H1 (cell line): ENCODE measurements around the gene NGEF. TPM values are rescaled to one million over a fixed set of nuclear protein-coding genes. Genes with fewer than 3 reads are reported as not detected.

ENCODE experiments used
- CTCF ChIA-PET: fragments of 300-600 bp; sonication (Branson Sonifier 250); formaldehyde crosslinking; loops from one replicate; lab custom pipeline; 2021; ENCODE audit not compliant: partially characterized antibody; lab: Charles Lee
- POLR2A ChIA-PET: fragments of 300-600 bp; sonication (Branson Sonifier 250); formaldehyde crosslinking; loops from one replicate; lab custom pipeline; 2021; ENCODE audit warnings: inconsistent platforms; ENCODE audit not compliant: partially characterized antibody; lab: Charles Lee
- DNase-seq, 2 experiments: peaks; one replicate each; pipeline versions ENCODE4 v3.0.0 to v3.0.0-alpha.2; 2010 to 2022; ENCODE audit warnings: low spot score in 2 of 2, low read depth in 1 of 2, mixed read lengths in 1 of 2
- FAIRE-seq: peaks from 2 replicates; lab custom pipeline; 2011; peaks lifted over from hg19 to GRCh38; lab: Jason Lieb, UNC
- H2AFZ ChIP-seq: 2 replicates; pipeline ENCODE4 v1.8.1; 2012; ENCODE audit warnings: low read length, inconsistent platforms
- H2AK5ac ChIP-seq: 2 replicates; pipeline ENCODE4 v1.6.1; 2013; ENCODE audit warnings: low read depth, low read length
- H2BK120ac ChIP-seq: replicated peaks from 2 replicates; pipeline ENCODE3; 2013; ENCODE audit warnings: low read depth, low read length, inconsistent platforms
- H2BK12ac ChIP-seq: 2 replicates; pipeline ENCODE4 v1.6.1; 2013; ENCODE audit warnings: low read depth, low read length
- H2BK15ac ChIP-seq: 2 replicates; pipeline ENCODE4 v1.6.1; 2013; ENCODE audit warnings: low read length
- H2BK20ac ChIP-seq: 2 replicates; pipeline ENCODE4 v1.6.1; 2013; ENCODE audit warnings: low read length
- H2BK5ac ChIP-seq: 2 replicates; pipeline ENCODE4 v1.6.1; 2013; ENCODE audit warnings: low read depth, low read length
- H3K14ac ChIP-seq: 2 replicates; pipeline ENCODE4 v1.6.1; 2013; ENCODE audit warnings: inconsistent platforms; ENCODE audit not compliant: insufficient read length
- H3K18ac ChIP-seq: 2 replicates; pipeline ENCODE4 v1.6.1; 2013; ENCODE audit warnings: low read length; ENCODE audit errors: extremely low read depth
- H3K23ac ChIP-seq: 2 replicates; pipeline ENCODE4 v1.6.1; 2013; ENCODE audit warnings: inconsistent platforms; ENCODE audit not compliant: insufficient read length
- H3K23me2 ChIP-seq: 2 replicates; pipeline ENCODE4 v1.6.1; 2013; ENCODE audit warnings: low read depth, low read length
- H3K27ac ChIP-seq: 2 replicates; pipeline ENCODE4 v1.6.1; 2011; ENCODE audit warnings: low read depth, low read length, inconsistent platforms
- H3K27me3 ChIP-seq, 4 experiments: replicated peaks in 1 of 4; 1 replicate in 1 of 4; 2 replicates in 3 of 4; pipeline versions ENCODE4 v1.6.1 to v1.8.1; 2011 to 2013; ENCODE audit warnings: low read length in 3 of 4, mild to moderate bottlenecking in 3 of 4, inconsistent platforms in 2 of 4, mixed read lengths in 2 of 4, moderate library complexity in 1 of 4; ENCODE audit not compliant: control insufficient read depth in 3 of 4, insufficient read depth in 3 of 4; ENCODE audit errors: extremely low read depth in 1 of 4
- H3K36me3 ChIP-seq, 4 experiments: 2 replicates each; pipeline versions ENCODE4 v1.6.1 to v1.8.1; 2011 to 2013; ENCODE audit warnings: mild to moderate bottlenecking in 4 of 4, low read length in 3 of 4, moderate library complexity in 2 of 4, control low read depth in 1 of 4, inconsistent platforms in 1 of 4; ENCODE audit not compliant: insufficient read depth in 4 of 4, control insufficient read depth in 2 of 4
- H3K4ac ChIP-seq: replicated peaks from 2 replicates; pipeline ENCODE3; 2013; ENCODE audit warnings: low read length, low read depth, mixed read lengths, inconsistent platforms; ENCODE audit not compliant: insufficient read length
- H3K4me1 ChIP-seq, 4 experiments: replicated peaks in 1 of 4; 1 replicate in 1 of 4; 2 replicates in 3 of 4; pipeline versions ENCODE4 v1.6.1 to v1.8.1; 2011 to 2013; ENCODE audit warnings: low read length in 3 of 4, inconsistent platforms in 2 of 4, mixed read lengths in 1 of 4; ENCODE audit not compliant: insufficient read depth in 4 of 4, control insufficient read depth in 3 of 4
- H3K4me2 ChIP-seq, 2 experiments: 2 replicates each; pipeline versions ENCODE4 v1.6.1 to v1.8.1; 2011 to 2013; ENCODE audit warnings: low read depth in 2 of 2, low read length in 2 of 2, control low read depth in 1 of 2, inconsistent platforms in 1 of 2, mild to moderate bottlenecking in 1 of 2; ENCODE audit not compliant: insufficient read depth in 1 of 2
- H3K4me3 ChIP-seq, 4 experiments: fragments of 200-600, 300-600 bp in 1 of 4; sonication (generic), shearing (Covaris generic), sonication (Bioruptor Twin) in 1 of 4; 2 replicates each; pipeline versions ENCODE4 v1.5.1 to v1.8.1; 2011 to 2016; ENCODE audit warnings: low read length in 4 of 4, low read depth in 3 of 4, control low read depth in 2 of 4, inconsistent platforms in 2 of 4, mild to moderate bottlenecking in 2 of 4, mixed read lengths in 1 of 4, moderate library complexity in 1 of 4; ENCODE audit not compliant: insufficient read depth in 2 of 4; ENCODE audit errors: extremely low read depth in 1 of 4
- H3K56ac ChIP-seq: replicated peaks from 2 replicates; pipeline ENCODE3; 2013; ENCODE audit warnings: low read depth, mild to moderate bottlenecking, mixed read lengths, low read length, inconsistent platforms; ENCODE audit not compliant: insufficient read length
- H3K79me1 ChIP-seq: 2 replicates; pipeline ENCODE4 v1.6.1; 2013; ENCODE audit warnings: low read depth, low read length, control low read depth
- H3K79me2 ChIP-seq, 2 experiments: 2 replicates each; pipeline versions ENCODE4 v1.6.1 to v1.8.1; 2012 to 2013; ENCODE audit warnings: low read length in 2 of 2, mild to moderate bottlenecking in 2 of 2, inconsistent platforms in 1 of 2; ENCODE audit not compliant: insufficient read depth in 2 of 2, control insufficient read depth in 1 of 2
- H3K9ac ChIP-seq, 4 experiments: replicated peaks in 1 of 4; 1 replicate in 1 of 4; 2 replicates in 3 of 4; pipeline versions ENCODE4 v1.6.1 to v1.8.1; 2011 to 2013; ENCODE audit warnings: low read depth in 3 of 4, low read length in 3 of 4, control low read depth in 2 of 4, mild to moderate bottlenecking in 2 of 4, moderate library complexity in 2 of 4, inconsistent platforms in 1 of 4; ENCODE audit errors: extremely low read depth in 1 of 4
- H3K9me3 ChIP-seq, 2 experiments: 2 replicates each; pipeline versions ENCODE4 v1.6.1 to v1.8.1; 2012 to 2013; ENCODE audit warnings: mild to moderate bottlenecking in 2 of 2, moderate library complexity in 2 of 2, control low read depth in 1 of 2, inconsistent platforms in 1 of 2, low read depth in 1 of 2, low read length in 1 of 2, mixed read lengths in 1 of 2; ENCODE audit not compliant: insufficient read depth in 2 of 2
- H4K20me1 ChIP-seq, 2 experiments: replicated peaks in 1 of 2; 2 replicates each; pipeline versions ENCODE3 to v1.8.1; 2011 to 2013; ENCODE audit warnings: inconsistent platforms in 2 of 2, low read length in 2 of 2, mild to moderate bottlenecking in 1 of 2; ENCODE audit not compliant: insufficient read depth in 2 of 2, control insufficient read depth in 1 of 2
- H4K5ac ChIP-seq: 2 replicates; pipeline ENCODE4 v1.6.1; 2013; ENCODE audit warnings: low read length, low read depth, mixed read lengths, inconsistent platforms; ENCODE audit not compliant: insufficient read length
- H4K8ac ChIP-seq: 2 replicates; pipeline ENCODE4 v1.8.0; 2013; ENCODE audit warnings: mild to moderate bottlenecking, moderate library complexity, low read length, inconsistent platforms; ENCODE audit not compliant: insufficient read depth; ENCODE audit errors: extremely low read depth
- H4K91ac ChIP-seq: replicated peaks from 2 replicates; pipeline ENCODE3; 2013; ENCODE audit warnings: low read length, mixed read lengths, inconsistent platforms; ENCODE audit not compliant: insufficient read length
- KDM5A ChIP-seq: fragments of 200-600 bp; IDR thresholded peaks from 2 replicates; pipeline ENCODE4 v1.7.1; 2012; ENCODE audit warnings: mild to moderate bottlenecking, low read length, inconsistent platforms, mixed read lengths
- NANOG ChIP-seq: IDR thresholded peaks from 2 replicates; pipeline ENCODE4 v1.6.1; 2011; ENCODE audit warnings: low read length, low read depth, mild to moderate bottlenecking, inconsistent platforms; ENCODE audit not compliant: insufficient read depth, poor library complexity, severe bottlenecking
- TCF12 ChIP-seq: IDR thresholded peaks from 2 replicates; pipeline ENCODE4 v1.6.1; 2011; ENCODE audit warnings: low read depth, mild to moderate bottlenecking, low read length
- USF2 ChIP-seq: IDR thresholded peaks from 2 replicates; pipeline ENCODE4 v1.6.1; 2011; ENCODE audit warnings: low read length, improper control_type of control experiment
- YY1 ChIP-seq: IDR thresholded peaks from 2 replicates; pipeline ENCODE4 v1.6.1; 2011; ENCODE audit warnings: low read depth, mild to moderate bottlenecking, low read length
- WGBS, 2 experiments: shearing (Covaris generic) in 1 of 2; methylation state at CpG; one replicate each; pipeline versions ENCODE4 v1.1.6 to v1.1.7; 2013 to 2015; ENCODE audit warnings: low lambda C conversion rate in 2 of 2, mixed read lengths in 2 of 2, inconsistent platforms in 1 of 2, low coverage in 1 of 2, missing lambda C conversion rate in 1 of 2; ENCODE audit not compliant: insufficient replicate concordance in 2 of 2, insufficient coverage in 1 of 2, insufficient read length in 1 of 2; ENCODE audit errors: extremely low coverage in 1 of 2, missing lambda C conversion rate in 1 of 2; 5-methylcytosine and 5-hydroxymethylcytosine counted together
- polyA plus RNA-seq, 7 experiments: library from polyadenylated mRNA; depleted of rRNA in 3 of 7; stranded (reverse) in 5 of 7; unstranded in 2 of 7; fragments of >200 nt in 5 of 7; fragments of 200-250 nt in 2 of 7; gene quantifications; 1 replicate in 5 of 7; 2 replicates in 1 of 7; 4 replicates in 1 of 7; pipeline versions ENCODE4 v1.2.1 to v1.2.3, GENCODE V29; 2011 to 2013; ENCODE audit warnings: missing spikeins in 2 of 7, mixed read lengths in 2 of 7
- total RNA-seq: library from RNA; stranded (reverse); fragmentation: NEBNext Ultra II Directional; extraction: Animal tissue kit (Norgen Biotek cat#: 25700); gene quantifications from 2 replicates; pipeline ENCODE4 v1.2.1, GENCODE V29; 2021

NGEF gene
- total and polyA plus RNA-seq, 2 of the 8 experiments (the other 6 are each of a cell fraction or from before 2014, with no cell fraction given), result 2.7 to 3.2 TPM

GRCh38 chr2:232910376-232910775, 102.7 kb downstream of the NGEF start:
- Histone ChIP-seq H2AFZ (no peak overlapping the region), H3K56ac (no peak overlapping the region), H3K9ac (no peak overlapping the region), H3K27ac (no peak overlapping the region), H3K23ac (no peak overlapping the region), H3K4me2 (no peak overlapping the region), H4K8ac (no peak overlapping the region), H2BK15ac (no peak overlapping the region), H2BK20ac (no peak overlapping the region), H3K79me2 (no peaks in the 10 kb centered on the region), H3K4ac (no peak overlapping the region), H2AK5ac (no peak overlapping the region), H2BK120ac (no peak overlapping the region), H4K91ac (no peak overlapping the region), H3K9me3 (peaks cover 9 to 19% of the 10 kb centered on the region in 2 experiments), H3K4me3 (no peak overlapping the region), H2BK12ac (no peak overlapping the region), H2BK5ac (no peak overlapping the region), H4K20me1 (no peaks in the 10 kb centered on the region), H3K18ac (no peak overlapping the region), H4K5ac (no peak overlapping the region), H3K4me1 (no peaks in the 10 kb centered on the region), H3K27me3 (no peaks in the 10 kb centered on the region), H3K14ac (no peak overlapping the region), H3K79me1 (no peaks in the 10 kb centered on the region), H3K36me3 (no peaks in the 10 kb centered on the region), H3K23me2 (no peaks in the 10 kb centered on the region)
- FAIRE-seq, result no peak
- ChIA-PET CTCF (interaction anchor here (1.3 kb wide), 1 partner anchor 26 kb away, joined by 3 read pairs; no protein-coding TSS in a partner anchor), POLR2A (no interaction called here)
- 85% methylated on average over 5 of the region's 6 CpGs; no CpG with 5 or more reads in 1 of the 2 experiments for WGBS, 2 experiments
- DNase-seq, result no peak
- no peak for TF ChIP-seq YY1
- TF ChIP-seq TCF12, result no peak
- TF ChIP-seq KDM5A, result no peak
- no peak for TF ChIP-seq USF2
- no peak for TF ChIP-seq NANOG
